Prostate gland (tissue), 2 donors: ENCODE measurements around the gene SLC35F3. TPM values are rescaled to one million over a fixed set of nuclear protein-coding genes. Genes with fewer than 3 reads are reported as not detected.

Experiments used
- DNase-seq: peaks from one replicate; pipeline ENCODE4 v3.0.0-alpha.2; 2019; ENCODE audit warnings: low spot score
- H3K27ac ChIP-seq, 2 donors: fragments of 200-600 bp; sonication (generic); 2 replicates each; pipeline ENCODE4 v1.5.1; 2017 to 2019
- H3K27me3 ChIP-seq: fragments of 200-600 bp; sonication (generic); replicated peaks from 2 replicates; pipeline ENCODE4 v1.5.1; 2019; ENCODE audit not compliant: insufficient read depth
- H3K36me3 ChIP-seq, 2 donors: fragments of 200-600 bp; sonication (generic); 1 replicate in 1 of 2; 2 replicates in 1 of 2; pipeline versions ENCODE4 v1.5.1 to v1.8.1; 2017 to 2019
- H3K4me1 ChIP-seq: fragments of 200-600 bp; sonication (generic); replicated peaks from 2 replicates; pipeline ENCODE4 v1.5.1; 2019
- H3K4me3 ChIP-seq, 2 donors: fragments of 200-600 bp; sonication (generic); 2 replicates each; pipeline ENCODE4 v1.5.1; 2017 to 2019
- H3K9me3 ChIP-seq: fragments of 200-600 bp; sonication (generic); 2 replicates; pipeline ENCODE4 v1.5.1; 2017
- CTCF ChIP-seq, 4 experiments: fragments of 200-600 bp in 2 of 4; fragments of 450-650 bp in 2 of 4; sonication (generic) in 2 of 4; IDR thresholded peaks; 1 replicate in 3 of 4; 2 replicates in 1 of 4; pipeline ENCODE4 v1.5.1; 2016 to 2019; ENCODE audit warnings: antibody characterized with exemption in 4 of 4, mild to moderate bottlenecking in 2 of 4, moderate library complexity in 2 of 4
- POLR2A ChIP-seq: fragments of 450-650 bp; IDR thresholded peaks from one replicate; pipeline ENCODE4 v1.6.1; 2016; ENCODE audit warnings: antibody characterized with exemption, mild to moderate bottlenecking
- POLR2AphosphoS5 ChIP-seq: sonication (generic); formaldehyde crosslinking; IDR thresholded peaks from one replicate; pipeline ENCODE4 v1.6.1; 2017; ENCODE audit warnings: antibody characterized with exemption
- WGBS: methylation state at CpG from one replicate; pipeline ENCODE4 v1.1.5; 2018; 5-methylcytosine and 5-hydroxymethylcytosine counted together
- intact Hi-C: fragments of 100-400 bp; cut with DNase I; formaldehyde crosslinking; loops from one replicate; pipeline ENCODE4 v1.14.2; 2022
- total RNA-seq, 2 donors: library from RNA; depleted of rRNA; stranded (reverse); fragments of >200 nt; gene quantifications; one replicate each; pipeline ENCODE4 v1.1.0, GENCODE V29; 2016

Gene SLC35F3
- total RNA-seq, 2 donors from 2014 or later, result 0.34 to 0.64 TPM

GRCh38 chr1:233865902-233866301 lies 38.6 kb upstream of the SLC35F3 start:
- Histone ChIP-seq H3K4me3 (no peak overlapping the region), H3K27ac (no peak overlapping the region), H3K4me1 (no peaks in the 10 kb centered on the region), H3K27me3 (no peaks in the 10 kb centered on the region), H3K36me3 (no peaks in the 10 kb centered on the region), H3K9me3 (peaks cover 3% of the 10 kb centered on the region)
- WGBS, result 97% methylated on average over 1 of the region's 1 CpG
- intact Hi-C loops, result no loop called here
- TF ChIP-seq POLR2A (no peak), CTCF (IDR thresholded peaks at IDR 0.05) (no peak), POLR2AphosphoS5 (no peak)
- no peak for DNase-seq

- DNase-seq, result no peak
- intact Hi-C loops, result no loop called here
- Histone ChIP-seq H3K27ac (no peak overlapping the region), H3K4me1 (no peaks in the 10 kb centered on the region), H3K4me3 (no peak overlapping the region), H3K9me3 (peaks cover 3% of the 10 kb centered on the region), H3K36me3 (no peaks in the 10 kb centered on the region), H3K27me3 (no peaks in the 10 kb centered on the region)
- TF ChIP-seq CTCF (IDR thresholded peaks at IDR 0.05), result no peak
- no peak for TF ChIP-seq POLR2A
- no peak for TF ChIP-seq POLR2AphosphoS5
- WGBS, result 67% methylated on average over 2 of the region's 2 CpGs
Observed at GRCh38 chr1:233867028-233867427, 37.4 kb upstream of the SLC35F3 start.

- WGBS, result 69% methylated on average over 2 of the region's 2 CpGs
- DNase-seq, result no peak
- no peak overlapping the region for H3K4me3 ChIP-seq
- no peaks in the 10 kb centered on the region for H3K27me3 ChIP-seq
- intact Hi-C loops, result no loop called here
- H3K27ac ChIP-seq, result no peak overlapping the region
- H3K9me3 ChIP-seq, result peaks cover 3% of the 10 kb centered on the region
- no peaks in the 10 kb centered on the region for H3K4me1 ChIP-seq
- H3K36me3 ChIP-seq, result no peaks in the 10 kb centered on the region
- TF ChIP-seq POLR2A (no peak), CTCF (IDR thresholded peaks at IDR 0.05) (no peak), POLR2AphosphoS5 (no peak)
Observed at GRCh38 chr1:233868461-233868860, 36.0 kb upstream of the SLC35F3 start.

GRCh38 chr1:233869680-233870079 lies 34.8 kb upstream of the SLC35F3 start:
- TF ChIP-seq CTCF (IDR thresholded peaks at IDR 0.05) (no peak), POLR2AphosphoS5 (no peak), POLR2A (no peak)
- no peak overlapping the region for H3K4me3 ChIP-seq
- H3K36me3 ChIP-seq, result no peaks in the 10 kb centered on the region
- intact Hi-C loops, result no loop called here
- no peaks in the 10 kb centered on the region for H3K4me1 ChIP-seq
- H3K27me3 ChIP-seq, result no peaks in the 10 kb centered on the region
- no peak overlapping the region for H3K27ac ChIP-seq
- peaks cover 3% of the 10 kb centered on the region for H3K9me3 ChIP-seq
- no peak for DNase-seq

GRCh38 chr1:233873666-233874065 lies 30.8 kb upstream of the SLC35F3 start:
- TF ChIP-seq POLR2AphosphoS5 (no peak), CTCF (IDR thresholded peaks at IDR 0.05) (no peak), POLR2A (no peak)
- no peaks in the 10 kb centered on the region for H3K27me3 ChIP-seq

More at GRCh38 chr1:233873666-233874065, 30.8 kb upstream of the SLC35F3 start:
- no peaks in the 10 kb centered on the region for H3K36me3 ChIP-seq
- no peaks in the 10 kb centered on the region for H3K9me3 ChIP-seq
- H3K4me1 ChIP-seq, result no peaks in the 10 kb centered on the region
- no peak overlapping the region for H3K27ac ChIP-seq
- no peak for DNase-seq
- intact Hi-C loops, result no loop called here
- WGBS, result 88% methylated on average over 4 of the region's 4 CpGs
- no peak overlapping the region for H3K4me3 ChIP-seq
